Measurements from ENCODE around the gene CGB7.

CGB7 gene

DNA sequence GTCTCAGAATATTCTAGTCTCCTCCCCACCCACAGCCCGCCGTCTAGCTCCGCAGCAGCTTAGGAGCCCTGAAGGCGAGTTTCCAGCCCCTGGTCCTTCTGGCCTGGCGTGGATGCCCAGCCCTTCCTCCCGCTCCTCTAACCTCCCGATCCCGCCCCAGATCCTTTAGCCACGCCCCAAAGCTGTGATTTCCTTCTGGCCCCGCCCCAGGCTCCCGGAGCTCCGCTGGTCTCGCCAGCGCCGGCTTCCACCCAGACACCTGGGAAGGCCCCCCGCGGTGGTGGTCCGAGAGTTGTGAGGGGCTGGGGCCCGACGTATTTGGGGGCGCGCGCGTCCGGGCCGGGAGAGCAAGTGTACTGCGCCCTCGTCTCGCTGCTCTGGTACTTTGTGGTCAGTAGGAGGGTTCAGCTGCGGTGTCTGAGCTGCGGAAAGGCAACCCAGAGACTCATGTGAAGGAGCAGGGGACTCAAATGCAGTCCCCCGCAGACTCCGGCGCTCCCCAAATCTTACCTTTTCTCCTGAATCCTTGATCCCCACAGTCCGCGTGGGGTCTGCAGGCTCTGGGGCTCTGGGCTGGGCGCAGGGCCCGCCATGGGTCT is at the start of gene CGB7:
Gene CGB7 (minus strand): TSS at position 114 of the 599 bp plus-strand sequence. CDS start 2,374 bp downstream, outside the sequence.
- no peak for DNase-seq

DNA sequence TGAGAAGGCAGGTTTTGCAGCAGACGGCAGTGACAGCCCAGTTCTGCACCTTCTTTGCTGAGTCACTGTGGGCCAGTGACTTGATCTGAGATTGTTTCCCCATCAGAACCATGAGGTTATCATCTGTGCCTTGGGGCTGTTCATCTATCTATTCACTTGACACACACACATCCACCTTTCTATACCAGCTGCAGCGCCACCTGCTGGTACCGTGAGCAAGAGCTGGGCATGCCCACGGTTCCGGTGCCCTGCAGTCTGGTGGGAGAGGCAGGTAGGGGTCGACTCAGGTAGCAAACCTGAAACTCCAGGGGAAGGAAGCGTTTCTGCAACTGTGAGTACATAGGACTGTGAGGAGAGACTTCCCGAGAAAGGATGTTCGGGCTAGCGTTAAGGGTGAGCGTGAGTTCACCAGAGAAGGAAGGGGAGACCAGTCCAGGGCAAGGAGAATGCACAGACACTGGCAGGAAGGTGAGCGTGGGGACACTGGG is 49.1 kb upstream of the CGB7 start:
- peak; percentile 34 to 42 for DNase-seq

DNA sequence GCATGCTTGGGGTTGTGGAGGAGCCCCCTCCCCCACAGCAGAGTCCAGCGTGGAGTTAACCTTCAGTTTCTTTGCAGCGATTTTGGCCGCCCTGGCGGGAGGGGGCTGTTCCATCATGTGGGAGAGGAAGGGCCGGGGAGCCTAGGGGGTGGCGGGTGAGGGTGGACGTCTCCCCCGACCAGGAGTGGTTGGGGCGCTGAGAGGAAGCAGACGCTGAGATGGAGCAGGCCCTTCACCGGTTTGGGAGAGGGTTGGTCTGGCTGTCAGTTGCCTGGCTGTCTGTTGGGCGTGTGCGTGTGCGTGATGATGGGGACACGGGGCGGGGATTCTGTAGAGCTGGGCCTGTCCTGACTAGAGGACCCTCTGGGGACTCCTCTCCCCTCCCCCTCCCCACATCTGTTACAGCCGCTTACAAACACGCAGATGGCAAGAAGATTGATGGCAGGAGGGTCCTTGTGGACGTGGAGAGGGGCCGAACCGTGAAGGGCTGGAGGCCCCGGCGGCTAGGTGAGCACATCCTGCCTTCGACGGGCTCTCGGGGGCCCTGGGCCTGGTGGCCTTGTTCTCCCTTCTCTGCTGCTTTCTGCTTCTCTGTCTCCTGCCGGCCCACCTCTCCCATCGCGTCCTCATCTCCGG is 46.8 kb upstream of the CGB7 start:
- no peak for DNase-seq

DNA sequence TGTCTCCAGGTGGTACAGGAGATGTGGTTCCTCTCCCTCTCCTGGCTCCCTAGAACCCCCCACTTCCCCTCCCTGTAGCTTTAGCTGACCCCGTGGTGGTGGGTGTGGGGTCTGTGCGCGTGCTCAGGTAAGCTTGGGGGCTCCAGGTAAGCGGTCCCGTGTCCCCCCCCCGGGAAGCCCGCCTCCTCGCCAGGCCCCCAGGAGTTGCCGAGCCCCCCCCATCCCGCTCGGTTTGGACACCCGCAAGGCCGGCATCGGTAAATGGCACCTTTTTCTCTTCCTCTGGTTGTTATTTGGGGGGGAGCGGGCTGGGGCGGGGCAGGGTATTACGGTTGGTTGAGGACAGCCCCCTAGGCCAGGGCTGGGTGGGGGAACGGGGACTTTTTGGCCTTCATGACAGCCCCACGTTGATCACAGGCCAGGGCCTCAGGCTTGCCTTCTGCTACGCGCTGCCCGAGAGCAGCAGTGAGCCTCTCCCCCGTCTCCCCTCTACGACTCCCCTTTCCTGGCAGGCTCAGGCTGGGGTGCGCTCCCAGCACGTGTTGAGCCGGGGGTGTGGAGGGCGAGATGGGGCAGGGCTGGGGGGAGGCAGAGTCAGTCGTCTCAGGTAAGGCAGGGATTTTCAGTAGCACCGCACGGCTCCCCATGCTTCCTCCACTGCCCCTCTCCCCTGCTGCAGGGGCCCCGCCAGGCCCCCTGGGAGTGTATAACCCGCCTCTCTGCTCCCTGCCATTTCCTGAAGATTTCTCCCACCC is 46.0 kb upstream of the CGB7 start:
- no peak for DNase-seq

DNA sequence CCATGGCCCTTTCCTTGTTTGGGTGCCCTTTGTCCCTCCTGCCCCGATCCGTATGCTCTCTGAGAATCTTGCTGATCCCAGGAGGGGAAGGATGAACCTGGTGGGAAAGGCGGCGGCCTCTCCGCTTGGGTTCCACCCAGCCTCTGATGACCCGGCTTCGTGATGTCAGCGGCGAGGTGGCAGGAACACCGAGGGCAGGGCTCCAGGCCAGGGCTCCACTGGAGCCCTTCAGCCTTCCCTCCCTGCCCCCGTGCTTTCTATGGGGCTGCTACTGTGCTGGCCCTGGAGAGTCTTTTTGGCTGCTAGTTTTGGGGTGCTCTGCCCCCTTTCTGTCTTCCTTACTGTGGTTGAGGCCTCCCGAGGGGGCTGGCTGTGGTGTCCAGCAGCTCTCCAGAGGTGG is 44.8 kb upstream of the CGB7 start:
- DNase-seq = no peak

DNA sequence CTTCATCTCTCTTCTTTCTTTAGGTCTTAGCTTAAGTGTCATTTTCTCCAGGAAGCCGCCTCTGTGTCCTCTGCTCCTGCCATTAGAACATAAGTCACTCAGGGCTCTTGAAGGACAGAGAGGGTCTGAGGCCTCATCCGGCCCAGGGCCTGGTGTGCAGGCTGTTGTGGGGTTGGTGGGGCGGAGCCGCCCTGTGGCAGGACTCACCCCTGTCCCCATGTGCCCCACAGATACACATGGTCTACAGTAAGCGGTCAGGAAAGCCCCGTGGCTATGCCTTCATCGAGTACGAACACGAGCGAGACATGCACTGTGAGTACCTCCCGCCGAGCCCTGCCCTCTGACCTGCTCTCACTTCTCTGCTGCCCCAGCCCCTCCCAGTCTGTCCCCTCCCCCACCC is 43.6 kb upstream of the CGB7 start:
- DNase-seq = no peak

DNA sequence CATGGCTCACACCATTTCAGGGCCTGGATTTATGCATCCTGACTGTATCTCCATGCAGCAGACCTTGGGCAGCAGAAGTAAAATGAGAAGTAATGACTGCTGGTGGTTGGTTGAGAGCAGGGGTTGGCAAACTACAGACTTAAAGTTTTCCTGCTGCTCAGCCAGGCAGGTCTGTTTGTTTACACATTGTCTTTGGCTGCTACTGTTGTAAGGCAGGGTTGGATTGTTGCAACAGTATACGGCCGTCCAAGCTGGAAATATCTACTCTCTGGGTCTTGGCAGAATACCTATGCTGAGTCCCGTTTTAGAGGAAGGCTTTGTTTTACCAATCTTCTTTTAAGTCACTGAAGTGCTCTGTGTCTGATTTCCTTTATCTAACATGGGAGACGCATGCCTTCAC is 41.2 kb upstream of the CGB7 start:
- no peak for DNase-seq

DNA sequence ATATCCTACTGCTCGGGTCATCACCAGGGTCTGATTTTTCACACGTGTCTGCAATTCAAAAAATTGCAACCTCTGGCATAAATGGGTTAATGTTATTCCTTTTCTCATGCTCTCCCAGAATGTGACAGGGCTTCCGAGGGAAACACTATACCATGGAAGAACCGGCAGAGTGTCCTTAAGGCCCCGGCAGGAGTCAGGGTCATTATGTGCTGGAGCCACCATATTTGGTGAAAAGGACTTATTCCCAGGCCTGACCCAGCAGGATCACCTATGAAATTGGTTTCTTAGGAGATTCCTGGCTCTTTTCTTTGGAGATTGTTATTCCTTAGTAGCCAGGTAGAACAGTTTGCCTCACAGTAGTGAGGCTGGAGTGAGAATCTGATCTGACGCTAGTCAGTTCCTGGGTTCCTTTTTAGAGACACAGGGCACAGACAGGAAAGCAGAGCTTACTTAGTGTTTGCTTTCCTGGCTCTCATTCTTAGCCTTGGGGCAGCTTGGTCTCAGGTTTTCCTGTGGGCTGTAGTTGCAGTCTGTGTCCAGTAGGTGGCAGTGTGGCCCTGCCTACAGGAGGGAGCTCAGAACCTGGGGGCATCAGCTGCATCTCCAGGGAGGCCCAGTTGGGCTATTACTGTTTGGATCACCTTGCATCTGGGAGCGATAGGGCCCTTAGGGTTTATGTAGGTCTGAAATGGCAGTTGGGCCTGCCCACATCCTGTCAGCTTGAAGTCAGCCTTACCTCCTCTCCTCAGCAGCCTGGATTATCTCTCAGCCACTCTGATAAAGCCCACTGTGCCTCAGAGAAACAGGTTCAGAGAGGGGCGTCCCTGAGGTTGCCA is 40.1 kb upstream of the CGB7 start:
- DNase-seq = peak; percentile 30 to 65

DNA sequence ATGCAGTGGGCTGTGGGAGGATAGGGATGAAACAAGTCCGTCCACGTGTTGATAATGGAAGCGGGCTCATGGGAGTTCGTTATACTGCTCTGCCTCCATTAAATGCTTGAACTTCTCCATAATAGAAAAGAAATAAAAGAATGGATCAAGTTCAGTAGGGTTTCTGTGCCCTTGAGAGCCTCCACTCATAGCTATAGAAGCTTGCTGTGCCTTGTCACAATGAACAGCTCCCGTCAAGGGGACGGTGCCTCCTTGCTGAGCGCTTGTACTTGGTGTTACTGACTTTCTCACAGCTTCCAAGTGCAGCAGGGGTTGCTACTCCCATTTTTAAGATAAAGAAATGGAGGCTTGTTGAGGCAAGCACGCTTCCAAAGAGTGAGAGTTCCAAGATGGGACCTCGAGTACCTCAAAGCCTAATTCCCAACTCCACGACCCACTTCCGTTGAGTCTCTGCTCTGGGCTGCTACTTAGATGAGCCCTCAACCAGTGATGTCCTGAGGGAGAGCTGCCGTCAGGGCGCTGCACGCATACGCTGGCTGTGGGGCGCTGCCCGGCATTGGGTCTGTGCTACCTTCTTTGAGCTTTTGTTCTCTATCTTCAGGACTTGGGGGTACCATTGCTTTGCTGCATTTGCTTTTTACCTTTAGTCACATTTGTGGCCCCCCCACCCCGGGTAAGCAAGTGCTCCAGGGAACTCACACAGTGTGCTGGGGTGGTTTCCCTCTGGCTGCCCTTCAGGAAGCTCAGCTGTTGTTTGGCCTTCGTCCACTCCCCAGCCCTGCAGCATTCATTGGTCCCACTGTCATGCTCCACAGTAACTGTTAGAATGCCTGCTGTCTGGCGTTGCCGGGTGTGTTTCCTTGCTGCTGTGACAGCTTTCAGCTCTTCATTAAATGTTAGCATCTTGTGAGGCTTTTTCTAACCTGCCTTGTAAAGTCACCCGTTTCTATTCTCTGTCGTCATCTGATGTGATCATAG is 37.2 kb upstream of the CGB7 start:
- no peak for DNase-seq

DNA sequence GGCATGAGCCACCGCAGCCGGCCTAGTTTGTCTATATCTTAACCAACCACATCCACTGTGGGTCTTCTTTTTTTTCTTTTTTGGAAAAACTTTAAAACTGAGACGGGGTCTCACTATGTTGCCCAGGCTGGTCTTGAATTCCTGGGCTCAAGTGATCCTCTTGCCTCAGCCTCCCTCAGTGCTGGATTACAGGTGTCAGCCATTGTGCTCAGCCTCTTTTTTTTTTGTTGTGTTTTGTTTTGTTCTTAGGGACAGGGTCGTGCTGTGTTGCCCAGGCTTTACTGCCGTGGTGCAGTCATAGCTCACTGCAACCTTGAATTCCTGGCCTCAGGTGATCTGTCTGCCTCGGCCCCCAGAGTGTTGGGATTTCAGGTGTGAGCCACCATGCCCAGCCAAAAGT is 35.1 kb upstream of the CGB7 start:
- no peak for DNase-seq

DNA sequence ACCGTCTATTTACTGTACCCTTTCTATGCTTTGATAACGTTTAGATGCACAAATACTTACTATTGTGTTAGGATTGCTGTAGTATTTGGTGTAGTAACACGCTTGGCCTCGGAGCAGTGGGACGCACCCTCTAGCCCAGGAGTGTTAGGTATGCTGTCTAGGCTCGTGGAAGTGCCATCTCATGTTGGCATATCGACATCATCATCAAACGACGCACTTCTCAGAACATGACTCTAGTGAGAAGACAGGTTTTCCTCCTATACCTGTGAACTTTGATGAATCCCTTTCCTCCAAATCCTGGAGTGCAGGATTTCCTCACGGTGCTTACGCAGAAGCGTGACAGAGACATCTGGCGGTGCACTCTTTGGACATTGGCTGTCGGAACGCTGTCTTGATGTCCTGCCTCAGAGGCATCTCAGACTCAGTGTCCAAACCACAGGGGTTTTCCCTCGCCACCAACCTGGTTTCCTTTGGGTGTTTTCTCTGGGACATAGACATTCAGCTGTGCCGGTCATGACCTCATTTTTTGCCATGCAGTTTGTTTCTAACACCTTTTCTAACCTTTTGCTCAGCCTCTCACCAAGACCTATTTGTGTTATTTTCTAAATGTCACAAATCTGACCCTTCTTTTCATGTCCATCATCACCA is 34.0 kb upstream of the CGB7 start:
- DNase-seq = no peak

DNA sequence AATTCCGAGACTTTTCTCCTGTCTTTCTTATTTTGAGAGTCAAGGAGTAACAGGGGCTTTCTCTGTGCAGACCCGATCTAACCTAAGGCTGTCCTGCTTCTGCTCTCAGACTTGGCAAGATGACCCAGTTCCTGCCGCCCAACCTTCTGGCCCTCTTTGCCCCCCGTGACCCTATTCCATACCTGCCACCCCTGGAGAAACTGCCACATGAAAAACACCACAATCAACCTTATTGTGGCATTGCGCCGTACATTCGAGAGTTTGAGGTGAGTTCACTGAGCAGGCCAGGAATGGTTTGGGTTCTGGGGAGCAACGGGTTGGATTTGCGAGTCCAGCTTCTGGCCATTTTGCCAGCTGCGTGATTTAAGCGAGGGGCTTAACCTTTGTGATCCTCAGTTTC is 28.7 kb upstream of the CGB7 start:
- no peak for DNase-seq

DNA sequence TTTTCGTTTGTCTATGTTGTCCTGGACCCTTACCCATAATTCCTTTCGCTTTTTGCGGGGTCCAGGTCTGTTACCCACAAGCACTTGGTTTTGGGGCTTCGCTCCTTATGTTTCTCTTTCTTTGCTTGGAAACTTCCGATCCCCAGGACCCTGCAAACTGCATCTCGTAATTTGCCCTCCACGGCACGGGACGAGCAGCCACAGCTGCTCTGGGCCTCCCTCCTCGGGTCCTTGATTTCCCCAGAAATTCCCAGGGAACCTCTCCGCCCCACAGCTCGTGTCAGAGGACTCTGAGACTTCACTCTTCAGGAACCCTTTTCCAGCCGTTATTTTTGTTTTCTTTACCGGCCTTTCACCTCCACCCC is 28.3 kb upstream of the CGB7 start:
- no peak for DNase-seq

DNA sequence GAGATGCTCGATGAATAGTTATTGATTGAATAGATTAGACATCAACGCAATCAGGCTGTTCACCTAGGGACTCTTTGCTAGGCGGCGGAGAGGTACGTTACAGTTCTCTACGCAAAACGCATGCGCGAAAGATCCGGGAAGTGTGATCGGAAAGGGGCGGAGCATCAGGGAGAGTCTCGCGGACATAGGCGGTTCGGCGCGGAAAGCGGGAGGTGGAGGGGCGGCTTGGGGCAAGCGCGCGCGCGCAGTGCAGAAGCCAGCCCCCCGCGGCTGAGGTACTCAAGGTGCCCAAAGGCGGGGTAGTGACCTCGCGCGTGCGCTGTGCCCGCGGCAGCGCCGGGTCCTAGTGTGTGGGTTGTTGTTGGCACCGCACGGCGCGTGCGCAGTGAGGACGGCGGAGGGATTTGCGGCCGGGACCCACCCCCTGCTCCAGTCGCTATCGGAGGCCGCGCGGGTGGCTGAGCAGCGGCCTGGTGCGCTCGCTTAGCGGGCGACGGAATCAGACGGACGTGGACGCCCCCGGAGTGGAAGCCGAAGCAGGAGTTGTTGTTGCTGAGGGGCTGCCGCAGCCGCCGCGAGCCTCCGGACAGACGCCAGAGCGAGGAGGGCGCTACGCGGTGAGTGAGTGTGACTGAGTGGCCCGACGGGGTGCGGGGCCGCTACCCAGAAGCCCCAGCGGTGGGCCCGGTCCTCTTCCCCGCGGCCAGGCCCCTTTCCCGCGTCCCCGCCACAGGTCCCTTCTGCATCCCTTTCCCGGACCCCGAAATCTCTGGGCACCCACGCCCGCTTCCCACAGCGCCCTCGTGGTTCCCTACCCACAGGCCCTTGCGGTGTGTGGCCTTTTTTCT is 27.7 kb upstream of the CGB7 start, which contains the start of gene SNRNP70:
Gene SNRNP70 (plus strand): TSS at position 432 of the 848 bp plus-strand sequence. CDS start 964 bp downstream, outside the sequence.
- peak; percentile 99 to 100 for DNase-seq

DNA sequence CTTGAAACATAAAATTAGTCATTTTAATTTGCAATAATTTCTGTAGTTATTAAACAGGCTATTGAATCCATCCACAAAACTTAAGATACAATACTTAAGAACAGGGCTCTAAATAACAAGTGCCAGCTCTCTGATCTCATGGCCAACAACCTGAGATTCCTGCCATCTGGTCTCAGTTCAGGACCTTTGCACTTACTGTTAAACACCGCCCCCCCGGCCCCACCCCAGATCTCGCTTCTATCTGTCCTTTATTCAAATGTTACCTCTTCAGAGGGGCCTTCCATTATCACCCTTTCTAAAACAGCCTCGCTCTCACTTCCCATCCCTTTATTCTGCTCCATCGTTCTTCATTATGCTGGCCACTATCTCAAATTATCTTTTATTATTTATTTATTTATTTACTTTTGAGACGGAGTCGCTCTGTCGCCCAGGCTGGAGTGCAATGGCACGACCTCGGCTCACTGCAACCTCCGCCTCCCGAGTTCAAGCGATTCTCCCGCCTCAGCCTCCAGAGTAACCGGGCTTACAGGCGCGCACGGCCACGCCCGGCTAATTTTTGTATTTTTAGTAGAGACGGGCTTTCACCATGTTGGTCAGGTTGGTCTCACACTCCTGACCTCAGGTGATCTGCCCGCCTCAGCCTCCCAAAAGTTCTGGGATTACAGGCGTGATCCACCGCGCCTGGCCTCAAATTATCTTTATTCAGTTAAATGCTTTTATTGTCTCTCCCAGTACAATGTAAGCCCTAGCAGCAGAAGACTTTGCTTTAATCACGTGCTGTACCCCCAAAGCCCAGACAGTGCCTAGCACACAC is 26.9 kb upstream of the CGB7 start:
- DNase-seq = no peak

DNA sequence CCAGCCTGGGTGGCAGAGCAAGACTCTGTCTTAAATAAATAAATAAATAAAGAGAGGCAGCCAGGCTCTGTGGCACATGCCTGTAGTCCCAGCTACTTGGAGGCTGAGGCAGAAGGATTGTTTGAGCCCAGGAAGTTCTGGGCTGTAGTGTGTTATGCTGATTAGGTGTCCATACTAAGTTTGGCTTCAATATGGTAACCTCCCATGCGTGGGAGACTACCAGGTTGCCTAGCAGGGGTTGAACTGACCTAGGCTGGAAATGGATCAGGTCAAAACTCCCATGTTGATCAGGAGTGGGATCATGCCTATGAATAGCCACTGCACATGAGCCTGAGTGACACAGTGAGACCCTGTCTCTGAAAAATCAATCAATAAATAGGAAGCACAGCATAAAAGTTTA is 23.7 kb upstream of the CGB7 start:
- DNase-seq = no peak

DNA sequence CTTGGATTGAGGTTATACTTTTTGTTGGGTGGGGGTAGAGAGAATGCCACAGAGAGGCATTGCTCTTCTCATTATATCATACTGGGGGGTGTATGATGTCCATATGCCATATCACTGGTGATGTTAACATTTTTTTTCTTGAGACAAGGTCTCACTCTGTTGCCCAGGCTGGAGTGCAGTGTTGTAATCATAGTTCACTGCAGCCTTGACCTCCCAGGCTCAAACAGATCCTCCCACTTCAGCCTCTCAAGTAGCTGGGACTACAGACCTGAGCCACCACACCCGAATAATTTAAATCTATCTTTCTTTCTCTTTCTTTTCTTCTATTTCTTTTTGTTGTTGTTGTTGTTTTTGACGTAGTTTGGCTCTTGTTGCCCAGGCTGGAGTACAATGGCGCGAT is 22.8 kb upstream of the CGB7 start:
- DNase-seq = no peak

DNA sequence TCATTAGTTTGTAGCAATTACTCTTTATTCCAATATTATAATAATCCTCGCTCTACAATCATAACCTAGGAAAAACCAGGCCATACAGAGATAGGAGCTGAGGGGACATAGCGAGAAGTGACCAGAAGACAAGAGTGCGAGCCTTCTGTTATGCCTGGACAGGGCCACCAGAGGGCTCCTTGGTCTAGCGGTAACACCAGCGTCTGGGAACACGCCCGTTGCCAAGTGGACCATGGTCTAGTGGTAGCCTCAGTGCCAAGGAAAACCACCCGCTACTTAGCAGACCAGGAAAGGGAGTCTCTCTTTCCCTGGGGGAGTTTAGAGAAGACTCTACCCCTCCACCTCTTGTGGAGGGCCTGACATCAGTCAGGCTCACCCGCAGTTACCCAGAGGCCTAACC is 17.3 kb upstream of the CGB7 start:
- peak in 1 of 2 experiments; percentile 32 for DNase-seq
